NCI-H1092 (cell line): ENCODE data around the gene TP53RK.

Experiments used
- DNase-seq: peaks from one replicate; lab custom pipeline; 2025; lab: John Stamatoyannopoulos, UW

The TP53RK gene

DNA sequence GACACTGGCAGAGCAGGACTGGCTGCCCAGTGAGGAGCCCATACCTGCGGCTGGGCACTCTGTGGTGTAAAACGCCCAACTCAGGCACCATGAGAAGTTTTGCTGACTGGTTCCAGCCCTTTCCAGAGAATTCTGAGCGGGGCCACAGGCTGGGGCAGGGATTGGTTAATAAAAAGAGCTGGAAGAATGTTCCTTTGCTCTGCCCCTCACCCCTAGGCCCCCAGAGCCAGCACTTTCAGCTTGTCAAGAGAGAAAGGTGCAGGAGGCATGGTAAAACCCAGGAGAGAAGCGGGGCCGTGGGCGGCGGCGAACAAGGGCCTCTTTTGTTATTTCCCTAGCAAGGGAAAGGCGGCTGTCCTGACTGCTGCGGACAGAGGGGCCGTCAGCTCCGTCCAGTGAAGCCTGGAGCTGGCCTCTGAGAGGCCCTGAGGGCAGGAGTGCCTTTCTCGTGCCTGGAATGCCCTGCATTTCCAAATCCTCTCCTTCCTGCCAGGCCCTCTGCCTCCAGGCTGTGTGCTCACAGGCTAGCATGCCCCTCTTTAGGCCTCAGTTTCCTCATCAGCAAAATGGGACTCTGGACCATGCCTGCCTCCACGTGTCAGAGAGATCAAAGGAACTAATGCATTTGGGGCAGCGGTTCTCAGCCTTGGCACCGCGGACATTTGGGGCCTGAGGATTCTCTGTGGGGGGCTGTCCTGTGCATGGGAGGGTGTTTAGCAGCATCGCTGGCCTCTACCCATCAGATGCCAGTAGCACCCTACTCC, 50.9 kb downstream of the TP53RK start:
- DNase-seq: no peak

DNA sequence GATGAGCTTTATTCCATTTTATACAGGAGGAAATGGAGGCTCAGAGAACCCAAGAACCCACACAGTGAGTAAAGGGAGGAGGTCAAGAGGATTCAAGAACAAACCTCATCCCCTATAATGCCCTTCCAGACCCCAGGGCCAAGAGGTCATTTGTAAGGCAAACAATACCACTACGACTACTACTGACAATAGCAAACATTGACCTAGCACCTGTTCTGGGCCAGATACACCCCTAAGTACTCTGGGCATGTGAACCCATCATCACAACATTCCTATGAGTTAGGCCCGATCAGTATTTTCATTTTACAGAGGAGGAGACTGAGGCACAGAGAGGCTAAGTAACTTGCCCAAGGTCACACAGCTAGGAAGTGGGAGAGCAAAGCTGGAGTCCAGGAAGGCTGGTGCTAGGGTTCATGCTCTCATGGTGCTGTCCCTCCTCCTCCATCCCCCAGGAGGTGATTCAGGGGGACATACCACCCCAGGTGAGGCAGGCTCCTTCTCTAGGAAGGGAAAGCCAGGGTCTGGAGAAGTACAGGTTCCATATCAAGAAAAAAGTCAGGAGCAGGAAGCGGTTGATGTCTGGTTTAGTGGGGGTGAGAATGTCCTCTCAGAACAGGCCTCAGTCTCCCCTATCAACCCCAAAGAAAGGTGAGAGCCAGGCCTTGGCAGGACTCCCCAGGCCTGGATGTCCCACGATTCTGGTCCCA, 51.7 kb downstream of the TP53RK start:
- DNase-seq: no peak

DNA sequence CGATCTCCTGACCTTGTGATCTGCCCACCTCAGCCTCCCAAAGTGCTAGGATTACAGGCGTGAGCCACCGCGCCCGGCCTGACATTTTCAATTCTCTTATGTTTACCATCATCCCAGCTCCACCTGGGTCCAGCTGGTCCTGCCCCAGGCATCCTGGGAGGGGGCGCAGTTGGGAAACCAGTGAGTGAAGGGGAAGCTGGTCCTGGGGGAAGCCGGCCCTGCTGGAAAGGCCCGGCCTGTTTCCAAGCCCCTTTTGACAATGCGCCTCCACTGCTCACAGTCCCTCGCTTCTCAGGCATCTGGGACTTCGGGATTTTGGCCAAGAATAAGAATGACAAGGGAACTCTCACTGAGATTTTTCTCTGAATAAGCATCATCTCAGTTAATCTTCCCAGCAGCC, 52.2 kb downstream of the TP53RK start:
- no peak for DNase-seq

DNA sequence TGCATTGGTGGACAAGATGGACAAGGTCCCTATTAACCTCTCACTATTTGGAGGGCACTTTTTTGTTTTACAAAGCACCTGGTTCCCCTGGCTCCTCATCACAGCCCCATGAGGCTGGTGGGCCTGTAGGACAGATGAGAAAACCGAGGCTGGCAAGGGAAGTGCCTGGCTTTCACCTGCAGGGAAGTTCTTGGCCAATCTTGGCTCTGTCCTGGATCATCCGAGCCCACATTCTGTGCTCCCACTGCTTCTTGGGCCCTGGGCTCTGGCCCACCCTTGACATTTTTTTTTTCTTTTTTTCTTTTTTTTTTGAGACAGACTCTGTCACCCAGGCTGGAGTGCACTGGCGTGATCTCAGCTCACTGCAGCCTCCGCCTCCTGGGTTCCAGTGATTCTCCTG, 52.7 kb downstream of the TP53RK start:
- DNase-seq: no peak

DNA sequence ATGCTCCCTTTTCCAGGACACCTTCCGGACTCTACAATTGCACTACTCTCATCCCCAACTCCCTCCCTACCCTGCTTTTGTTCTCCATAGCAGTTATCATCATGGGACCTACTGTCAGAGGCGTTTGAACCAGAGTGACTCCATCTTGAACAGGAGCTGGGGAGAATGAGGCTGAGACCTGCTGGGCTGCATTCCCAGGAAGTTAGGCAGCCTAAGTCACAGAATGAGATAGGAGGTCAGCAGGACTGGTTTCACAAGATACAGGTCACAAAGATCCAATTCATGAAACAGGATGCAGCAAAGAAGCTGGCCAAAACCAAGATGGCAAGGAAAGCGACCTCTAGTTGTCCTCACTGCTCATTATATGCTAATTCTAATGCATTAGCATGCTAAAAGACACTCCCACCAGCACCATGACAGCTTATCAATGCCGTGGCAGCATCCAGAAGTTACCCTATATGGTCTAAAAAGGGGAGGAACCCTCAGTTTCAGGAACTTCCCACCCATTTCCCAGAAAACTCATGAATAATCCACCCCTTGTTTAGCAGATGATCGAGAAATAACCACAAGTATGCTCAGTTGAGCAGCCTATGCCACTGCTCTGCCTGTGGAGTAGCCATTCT, 53.6 kb downstream of the TP53RK start:
- DNase-seq: no peak

DNA sequence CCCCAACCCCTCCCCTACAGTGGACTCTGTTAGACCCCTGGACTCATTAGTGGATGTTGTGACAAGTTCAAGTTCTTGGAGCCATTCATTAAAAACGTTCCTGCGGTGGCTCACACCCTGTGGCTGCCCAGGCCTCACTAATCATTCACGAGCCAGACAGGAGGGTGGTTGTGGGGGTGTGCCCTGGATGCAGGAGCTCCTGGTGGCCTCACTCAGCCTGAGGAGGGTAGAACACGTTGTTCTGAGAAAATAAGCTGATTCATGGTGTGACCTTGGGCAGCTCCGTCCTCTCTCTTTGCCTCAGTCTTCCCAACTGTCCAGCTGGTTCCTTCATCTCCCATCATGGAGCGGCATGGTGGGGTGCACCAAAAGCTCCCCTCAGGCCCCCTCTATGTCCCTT, 54.7 kb downstream of the TP53RK start:
- DNase-seq: no peak
